Liver (tissue), 3 donors: ENCODE measurements around the gene SMPDL3A.

ENCODE experiments used
- EGR1 ChIP-seq, 2 donors: IDR thresholded peaks; 2 replicates each; pipeline ENCODE4 v1.6.1; 2016 to 2018; ENCODE audit warnings: antibody characterized with exemption in 2 of 2, low read depth in 2 of 2
- JUND ChIP-seq, 2 donors: IDR thresholded peaks; 2 replicates each; pipeline ENCODE4 v1.6.1; 2016; ENCODE audit warnings: antibody characterized with exemption in 2 of 2
- TF ChIP-seq, protein P1 (sequence below): IDR thresholded peaks from 2 replicates; pipeline ENCODE4 v1.6.1; 2016; ENCODE audit warnings: antibody characterized with exemption
- TF ChIP-seq, protein P2 (sequence below): fragments of 150-350 bp; IDR thresholded peaks from 2 replicates; pipeline ENCODE4 v1.5.1; 2017; ENCODE audit warnings: improper control_type of control experiment, low read depth, low read length; ENCODE audit not compliant: missing input control
- donor health status: healthy.
- donor health status: healthy.

DNA sequence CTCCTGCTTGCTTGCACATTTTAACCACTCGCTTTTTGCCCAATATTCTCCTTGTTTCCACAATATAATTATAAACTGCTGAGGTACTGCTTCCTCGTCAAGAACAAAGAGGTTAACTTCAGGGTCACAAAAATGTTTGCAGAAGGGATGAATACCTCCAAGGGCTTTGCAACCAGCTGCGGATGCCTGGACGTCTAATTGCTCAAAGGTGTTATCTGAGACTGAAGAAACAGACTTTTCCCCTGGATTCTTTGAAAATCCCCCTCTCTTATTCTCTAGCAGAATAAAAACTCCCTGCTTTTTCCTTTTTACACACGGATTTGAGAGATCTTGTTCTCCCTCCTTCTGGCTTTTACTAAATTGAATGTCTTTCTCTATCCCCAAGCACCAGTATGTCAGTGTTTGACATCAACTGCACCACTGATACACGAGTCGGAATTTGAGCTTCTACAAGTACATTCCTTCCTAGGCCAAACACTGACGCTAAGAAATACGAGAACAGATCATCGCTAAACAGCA lies 336 bp upstream of the SMPDL3A start:
- TF ChIP-seq, protein P1, sequence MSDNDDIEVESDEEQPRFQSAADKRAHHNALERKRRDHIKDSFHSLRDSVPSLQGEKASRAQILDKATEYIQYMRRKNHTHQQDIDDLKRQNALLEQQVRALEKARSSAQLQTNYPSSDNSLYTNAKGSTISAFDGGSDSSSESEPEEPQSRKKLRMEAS: no peak
- TF ChIP-seq, protein P2, sequence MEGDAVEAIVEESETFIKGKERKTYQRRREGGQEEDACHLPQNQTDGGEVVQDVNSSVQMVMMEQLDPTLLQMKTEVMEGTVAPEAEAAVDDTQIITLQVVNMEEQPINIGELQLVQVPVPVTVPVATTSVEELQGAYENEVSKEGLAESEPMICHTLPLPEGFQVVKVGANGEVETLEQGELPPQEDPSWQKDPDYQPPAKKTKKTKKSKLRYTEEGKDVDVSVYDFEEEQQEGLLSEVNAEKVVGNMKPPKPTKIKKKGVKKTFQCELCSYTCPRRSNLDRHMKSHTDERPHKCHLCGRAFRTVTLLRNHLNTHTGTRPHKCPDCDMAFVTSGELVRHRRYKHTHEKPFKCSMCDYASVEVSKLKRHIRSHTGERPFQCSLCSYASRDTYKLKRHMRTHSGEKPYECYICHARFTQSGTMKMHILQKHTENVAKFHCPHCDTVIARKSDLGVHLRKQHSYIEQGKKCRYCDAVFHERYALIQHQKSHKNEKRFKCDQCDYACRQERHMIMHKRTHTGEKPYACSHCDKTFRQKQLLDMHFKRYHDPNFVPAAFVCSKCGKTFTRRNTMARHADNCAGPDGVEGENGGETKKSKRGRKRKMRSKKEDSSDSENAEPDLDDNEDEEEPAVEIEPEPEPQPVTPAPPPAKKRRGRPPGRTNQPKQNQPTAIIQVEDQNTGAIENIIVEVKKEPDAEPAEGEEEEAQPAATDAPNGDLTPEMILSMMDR: no peak
- peak; percentile 7 to 40 for TF ChIP-seq JUND (IDR thresholded peaks at IDR 0.05)
- no peak for TF ChIP-seq EGR1 (IDR thresholded peaks at IDR 0.05; ENCODE audit: low read depth in 2 of 2)
